Mesenchymal stem cell (in vitro differentiated cells and primary cell): ENCODE data around the gene RAB11FIP4.

Experiments
- DNase-seq: peaks from one replicate; pipeline ENCODE4 v3.0.0-alpha.2; 2013
- H2AFZ ChIP-seq: one replicate; pipeline ENCODE4 v1.6.1; 2013; ENCODE audit warnings: low read depth, mild to moderate bottlenecking, control low read depth, inconsistent platforms, low read length, moderate library complexity
- H2AK5ac ChIP-seq: 2 replicates; pipeline ENCODE4 v1.6.1; 2013; ENCODE audit warnings: low read length, moderate library complexity, mild to moderate bottlenecking, inconsistent platforms; ENCODE audit not compliant: severe bottlenecking
- H2BK120ac ChIP-seq: one replicate; pipeline ENCODE4 v1.6.1; 2013; ENCODE audit warnings: low read depth, mild to moderate bottlenecking, inconsistent platforms, low read length, moderate library complexity
- H2BK12ac ChIP-seq, 2 experiments: one replicate each; pipeline ENCODE4 v1.6.1; 2013; ENCODE audit warnings: inconsistent platforms in 2 of 2, low read length in 2 of 2, mild to moderate bottlenecking in 2 of 2, moderate library complexity in 2 of 2, control low read depth in 1 of 2
- H2BK15ac ChIP-seq: one replicate; pipeline ENCODE4 v1.6.1; 2013; ENCODE audit warnings: mild to moderate bottlenecking, low read depth, inconsistent platforms; ENCODE audit not compliant: poor library complexity, severe bottlenecking
- H2BK5ac ChIP-seq: 2 replicates; pipeline ENCODE4 v1.6.1; 2013; ENCODE audit warnings: low read depth, mild to moderate bottlenecking, low read length, control low read depth, inconsistent platforms; ENCODE audit not compliant: poor library complexity, severe bottlenecking
- H3K14ac ChIP-seq, 2 experiments: one replicate each; pipeline ENCODE4 v1.6.1; 2013; ENCODE audit warnings: inconsistent platforms in 2 of 2, low read length in 2 of 2, control low read depth in 1 of 2, mild to moderate bottlenecking in 1 of 2, moderate library complexity in 1 of 2
- H3K18ac ChIP-seq, 2 experiments: one replicate each; pipeline ENCODE4 v1.6.1; 2013; ENCODE audit warnings: inconsistent platforms in 2 of 2, low read length in 2 of 2, control low read depth in 1 of 2, low read depth in 1 of 2, mild to moderate bottlenecking in 1 of 2
- H3K23ac ChIP-seq, 2 experiments: one replicate each; pipeline ENCODE4 v1.6.1; 2013; ENCODE audit warnings: inconsistent platforms in 2 of 2, low read length in 2 of 2, mild to moderate bottlenecking in 2 of 2, moderate library complexity in 2 of 2, control low read depth in 1 of 2
- H3K27ac ChIP-seq: 2 replicates; pipeline ENCODE4 v1.5.1; 2013; ENCODE audit warnings: mild to moderate bottlenecking, moderate library complexity, low read length, control low read depth, inconsistent platforms; ENCODE audit not compliant: poor library complexity, severe bottlenecking
- H3K27me3 ChIP-seq, 2 experiments: 2 replicates each; pipeline versions ENCODE4 v1.6.1 to v1.7.0; 2013; ENCODE audit warnings: low read length in 2 of 2, mild to moderate bottlenecking in 2 of 2, moderate library complexity in 2 of 2, control low read depth in 1 of 2, inconsistent platforms in 1 of 2; ENCODE audit not compliant: control insufficient read depth in 1 of 2, insufficient read depth in 1 of 2
- H3K36me3 ChIP-seq, 2 experiments: 2 replicates each; pipeline versions ENCODE4 v1.6.1 to v1.7.0; 2013; ENCODE audit warnings: low read length in 2 of 2, control low read depth in 1 of 2, inconsistent platforms in 1 of 2, low read depth in 1 of 2, mild to moderate bottlenecking in 1 of 2; ENCODE audit not compliant: insufficient read depth in 2 of 2, control insufficient read depth in 1 of 2
- H3K4ac ChIP-seq, 2 experiments: one replicate each; pipeline ENCODE4 v1.6.1; 2013; ENCODE audit warnings: inconsistent platforms in 2 of 2, low read length in 2 of 2, mild to moderate bottlenecking in 2 of 2, moderate library complexity in 2 of 2, control low read depth in 1 of 2, low read depth in 1 of 2
- H3K4me1 ChIP-seq: 2 replicates; pipeline ENCODE4 v1.6.1; 2013; ENCODE audit warnings: low read depth, low read length, control low read depth; ENCODE audit not compliant: control insufficient read depth, insufficient read depth
- H3K4me2 ChIP-seq: 2 replicates; pipeline ENCODE4 v1.6.1; 2013; ENCODE audit warnings: low read length, mild to moderate bottlenecking, inconsistent platforms; ENCODE audit not compliant: poor library complexity, severe bottlenecking
- H3K4me3 ChIP-seq, 2 experiments: 2 replicates each; pipeline versions ENCODE4 v1.5.1 to v1.7.0; 2013; ENCODE audit warnings: low read length in 2 of 2, mild to moderate bottlenecking in 2 of 2, control low read depth in 1 of 2, low read depth in 1 of 2; ENCODE audit not compliant: insufficient read depth in 1 of 2
- H3K79me1 ChIP-seq: replicated peaks from 2 replicates; pipeline ENCODE4 v1.6.1; 2013; ENCODE audit warnings: mild to moderate bottlenecking, control low read depth, low read length, inconsistent platforms; ENCODE audit not compliant: poor library complexity, severe bottlenecking
- H3K9ac ChIP-seq: 2 replicates; pipeline ENCODE4 v1.7.0; 2013; ENCODE audit warnings: mild to moderate bottlenecking, low read length, moderate library complexity
- H3K9me3 ChIP-seq: 2 replicates; pipeline ENCODE4 v1.7.0; 2013; ENCODE audit warnings: mild to moderate bottlenecking, low read length; ENCODE audit not compliant: control insufficient read depth
- H4K8ac ChIP-seq: one replicate; pipeline ENCODE4 v1.6.1; 2013; ENCODE audit warnings: inconsistent platforms, mild to moderate bottlenecking, low read length, moderate library complexity
- H4K91ac ChIP-seq: one replicate; pipeline ENCODE4 v1.6.1; 2013; ENCODE audit warnings: mild to moderate bottlenecking, low read length, inconsistent platforms
- WGBS: methylation state at CpG from one replicate; pipeline ENCODE4 v1.1.7; 2013; ENCODE audit warnings: mixed read lengths; 5-methylcytosine and 5-hydroxymethylcytosine counted together

RAB11FIP4 gene

GRCh38 chr17:31480904-31481782, 89.7 kb downstream of the RAB11FIP4 start:
- Histone ChIP-seq H2BK12ac (no peak overlapping the region), H3K4me3 (no peak overlapping the region), H3K9ac (no peak overlapping the region), H2BK15ac (no peak overlapping the region), H3K18ac (no peak overlapping the region), H3K27ac (no peak overlapping the region), H3K14ac (no peak overlapping the region), H3K27me3 (peaks cover 62 to 85% of the 10 kb centered on the region in 2 experiments), H2AFZ (no peak overlapping the region), H3K36me3 (no peaks in the 10 kb centered on the region), H3K79me1 (no peaks in the 10 kb centered on the region), H4K91ac (no peak overlapping the region), H2AK5ac (no peak overlapping the region), H2BK5ac (no peak overlapping the region), H2BK120ac (no peak overlapping the region), H3K4me2 (no peak overlapping the region), H3K9me3 (no peaks in the 10 kb centered on the region), H3K4me1 (peaks cover 1% of the 10 kb centered on the region), H3K23ac (no peak overlapping the region), H4K8ac (no peak overlapping the region), H3K4ac (no peak overlapping the region)
- no peak for DNase-seq
- WGBS: 72% methylated on average over 6 of the region's 8 CpGs

- H2BK12ac ChIP-seq: no peak overlapping the region
- H2AK5ac ChIP-seq: no peak overlapping the region
- H3K23ac ChIP-seq: no peak overlapping the region
- H3K9me3 ChIP-seq: no peaks in the 10 kb centered on the region
- no peaks in the 10 kb centered on the region for H3K36me3 ChIP-seq
- H3K18ac ChIP-seq: no peak overlapping the region
- H3K9ac ChIP-seq: no peak overlapping the region
- H3K4ac ChIP-seq: no peak overlapping the region
- no peak overlapping the region for H2BK5ac ChIP-seq
- H3K14ac ChIP-seq: no peak overlapping the region
- no peak overlapping the region for H2AFZ ChIP-seq
- H3K27ac ChIP-seq: no peak overlapping the region
- WGBS: 78% methylated on average over 4 of the region's 4 CpGs
- H4K8ac ChIP-seq: no peak overlapping the region
- no peaks in the 10 kb centered on the region for H3K79me1 ChIP-seq
- no peak overlapping the region for H4K91ac ChIP-seq
- H3K4me1 ChIP-seq: peaks cover 1% of the 10 kb centered on the region
- H2BK15ac ChIP-seq: no peak overlapping the region
- no peak overlapping the region for H3K4me3 ChIP-seq
- DNase-seq: no peak
- H2BK120ac ChIP-seq: no peak overlapping the region
- no peak overlapping the region for H3K4me2 ChIP-seq
- H3K27me3 ChIP-seq: peaks cover 64 to 87% of the 10 kb centered on the region in 2 experiments
Observed at GRCh38 chr17:31481783-31482081, 90.3 kb downstream of the RAB11FIP4 start.

- no peak overlapping the region for H4K8ac ChIP-seq
- H4K91ac ChIP-seq: no peak overlapping the region
- H2BK120ac ChIP-seq: no peak overlapping the region
- H3K23ac ChIP-seq: no peak overlapping the region
- WGBS: 88% methylated on average over 4 of the region's 4 CpGs
- H3K14ac ChIP-seq: no peak overlapping the region
- no peak overlapping the region for H2BK12ac ChIP-seq
- H3K4me1 ChIP-seq: peaks cover 11% of the 10 kb centered on the region
- DNase-seq: no peak
- H2AK5ac ChIP-seq: no peak overlapping the region
- no peak overlapping the region for H3K9ac ChIP-seq
- peaks cover 74 to 87% of the 10 kb centered on the region in 2 experiments for H3K27me3 ChIP-seq
- no peak overlapping the region for H3K4me3 ChIP-seq
- no peak overlapping the region for H3K27ac ChIP-seq
- no peak overlapping the region for H2AFZ ChIP-seq
- no peak overlapping the region for H2BK5ac ChIP-seq
- no peaks in the 10 kb centered on the region for H3K9me3 ChIP-seq
- H3K18ac ChIP-seq: no peak overlapping the region
- H3K36me3 ChIP-seq: no peaks in the 10 kb centered on the region
- H3K4me2 ChIP-seq: no peak overlapping the region
- no peaks in the 10 kb centered on the region for H3K79me1 ChIP-seq
- H3K4ac ChIP-seq: no peak overlapping the region
- H2BK15ac ChIP-seq: no peak overlapping the region
Observed at GRCh38 chr17:31484821-31485220, 93.3 kb downstream of the RAB11FIP4 start.

GRCh38 chr17:31486351-31487062, 95.0 kb downstream of the RAB11FIP4 start:
- WGBS: 82% methylated on average over 7 of the region's 9 CpGs
- H3K27me3 ChIP-seq: peaks cover 79 to 91% of the 10 kb centered on the region in 2 experiments
- H2AFZ ChIP-seq: no peak overlapping the region
- no peak for DNase-seq
- H2AK5ac ChIP-seq: no peak overlapping the region
- no peak overlapping the region for H3K4me2 ChIP-seq
- no peak overlapping the region for H3K9ac ChIP-seq
- no peak overlapping the region for H4K91ac ChIP-seq
- no peak overlapping the region for H3K27ac ChIP-seq
- no peak overlapping the region for H4K8ac ChIP-seq
- no peaks in the 10 kb centered on the region for H3K79me1 ChIP-seq
- no peak overlapping the region for H2BK5ac ChIP-seq
- H3K14ac ChIP-seq: no peak overlapping the region
- H2BK120ac ChIP-seq: no peak overlapping the region
- H3K4me1 ChIP-seq: peaks cover 11% of the 10 kb centered on the region
- no peak overlapping the region for H2BK15ac ChIP-seq
- H3K23ac ChIP-seq: peak overlapping the region in 1 of 2 experiments; percentile 90
- peak overlapping the region in 1 of 2 experiments; percentile 10 for H3K4me3 ChIP-seq
- H3K36me3 ChIP-seq: no peaks in the 10 kb centered on the region
- H3K4ac ChIP-seq: no peak overlapping the region
- H3K18ac ChIP-seq: no peak overlapping the region
- H2BK12ac ChIP-seq: no peak overlapping the region
- no peaks in the 10 kb centered on the region for H3K9me3 ChIP-seq
